ENCODE data around the gene UACA.
"Not testable (repeated sequence)": the region's sequence is repeated elsewhere in the genome, so short reads cannot be mapped to it uniquely, and the experiment has no call there.

GRCh38 chr15:70735040-70735439 is 28.3 kb downstream of the UACA start:
- not testable (repeated sequence) for TF ChIP-seq CTCF, MAX (IDR thresholded peaks at IDR 0.05; ENCODE audit: low read depth, low read length)

All from NB4 (cell line).